ENCODE results near the gene TEX19. TPM values are rescaled to one million over a fixed set of nuclear protein-coding genes. Genes with fewer than 3 reads are reported as not detected.

Gene TEX19
- total and polyA plus RNA-seq, 2 experiments from 2014 or later = 0.10 to 0.66 TPM

GRCh38 chr17:82354804-82355308 is 4.2 kb upstream of the TEX19 start:
- H3K4me3 Mint-ChIP-seq = no peak overlapping the region
- H3K36me3 Mint-ChIP-seq (ENCODE audit: low read depth) = no peaks in the 10 kb centered on the region
- Histone ChIP-seq H3K36me3 (ENCODE audit: insufficient read depth) (no peaks in the 10 kb centered on the region), H3K79me2 (replicated peaks; ENCODE audit: insufficient read depth) (no peaks in the 10 kb centered on the region), H4K20me1 (replicated peaks; ENCODE audit: insufficient read depth) (no peaks in the 10 kb centered on the region), H2AFZ (no peak overlapping the region), H3K4me3 (no peak overlapping the region), H3K27ac (ENCODE audit: low read depth) (no peak overlapping the region), H3K4me2 (no peak overlapping the region), H3K4me1 (ENCODE audit: insufficient read depth) (no peaks in the 10 kb centered on the region), H3K9me2 (ENCODE audit: insufficient read depth) (no peaks in the 10 kb centered on the region), H3K27me3 (ENCODE audit: insufficient read depth) (no peaks in the 10 kb centered on the region), H3F3A (replicated peaks; ENCODE audit: low read depth) (no peaks in the 10 kb centered on the region)
- H3K27ac Mint-ChIP-seq = no peak overlapping the region
- H3K27me3 Mint-ChIP-seq (ENCODE audit: insufficient read depth, low read depth, poor library complexity) = peaks cover 17% of the 10 kb centered on the region
- ATAC-seq (no peak), DNase-seq (ENCODE audit: low spot score) (no peak)
- peaks cover 12% of the 10 kb centered on the region for H3K4me1 Mint-ChIP-seq
- TF ChIP-seq EZH2 (IDR thresholded peaks at IDR 0.05; ENCODE audit: low read depth, unreplicated experiment) (no peak), POLR2AphosphoS5 (IDR thresholded peaks at IDR 0.05; ENCODE audit: low read depth) (no peak), CREB1 (CRISPR knock-in tag; IDR thresholded peaks at IDR 0.05; ENCODE audit: low read depth) (no peak), STAT1 (IDR thresholded peaks at IDR 0.05; ENCODE audit: unreplicated experiment) (no peak), NANOG (IDR thresholded peaks at IDR 0.05; ENCODE audit: borderline replicate concordance) (no peak), ZNF331 (CRISPR knock-in tag; IDR thresholded peaks at IDR 0.05; ENCODE audit: low read depth) (no peak), JUNB (IDR thresholded peaks at IDR 0.05; ENCODE audit: unreplicated experiment) (no peak), ZNF462 (CRISPR knock-in tag; IDR thresholded peaks at IDR 0.05) (no peak)
- TF ChIP-seq, protein P1, sequence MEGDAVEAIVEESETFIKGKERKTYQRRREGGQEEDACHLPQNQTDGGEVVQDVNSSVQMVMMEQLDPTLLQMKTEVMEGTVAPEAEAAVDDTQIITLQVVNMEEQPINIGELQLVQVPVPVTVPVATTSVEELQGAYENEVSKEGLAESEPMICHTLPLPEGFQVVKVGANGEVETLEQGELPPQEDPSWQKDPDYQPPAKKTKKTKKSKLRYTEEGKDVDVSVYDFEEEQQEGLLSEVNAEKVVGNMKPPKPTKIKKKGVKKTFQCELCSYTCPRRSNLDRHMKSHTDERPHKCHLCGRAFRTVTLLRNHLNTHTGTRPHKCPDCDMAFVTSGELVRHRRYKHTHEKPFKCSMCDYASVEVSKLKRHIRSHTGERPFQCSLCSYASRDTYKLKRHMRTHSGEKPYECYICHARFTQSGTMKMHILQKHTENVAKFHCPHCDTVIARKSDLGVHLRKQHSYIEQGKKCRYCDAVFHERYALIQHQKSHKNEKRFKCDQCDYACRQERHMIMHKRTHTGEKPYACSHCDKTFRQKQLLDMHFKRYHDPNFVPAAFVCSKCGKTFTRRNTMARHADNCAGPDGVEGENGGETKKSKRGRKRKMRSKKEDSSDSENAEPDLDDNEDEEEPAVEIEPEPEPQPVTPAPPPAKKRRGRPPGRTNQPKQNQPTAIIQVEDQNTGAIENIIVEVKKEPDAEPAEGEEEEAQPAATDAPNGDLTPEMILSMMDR (conservative IDR thresholded peaks at IDR 0.05; ENCODE audit: low read depth in 2 of 2) = no peak
- TF ChIP-seq, protein P2, sequence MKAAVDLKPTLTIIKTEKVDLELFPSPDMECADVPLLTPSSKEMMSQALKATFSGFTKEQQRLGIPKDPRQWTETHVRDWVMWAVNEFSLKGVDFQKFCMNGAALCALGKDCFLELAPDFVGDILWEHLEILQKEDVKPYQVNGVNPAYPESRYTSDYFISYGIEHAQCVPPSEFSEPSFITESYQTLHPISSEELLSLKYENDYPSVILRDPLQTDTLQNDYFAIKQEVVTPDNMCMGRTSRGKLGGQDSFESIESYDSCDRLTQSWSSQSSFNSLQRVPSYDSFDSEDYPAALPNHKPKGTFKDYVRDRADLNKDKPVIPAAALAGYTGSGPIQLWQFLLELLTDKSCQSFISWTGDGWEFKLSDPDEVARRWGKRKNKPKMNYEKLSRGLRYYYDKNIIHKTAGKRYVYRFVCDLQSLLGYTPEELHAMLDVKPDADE (IDR thresholded peaks at IDR 0.05) = no peak
- TF ChIP-seq, protein P3, sequence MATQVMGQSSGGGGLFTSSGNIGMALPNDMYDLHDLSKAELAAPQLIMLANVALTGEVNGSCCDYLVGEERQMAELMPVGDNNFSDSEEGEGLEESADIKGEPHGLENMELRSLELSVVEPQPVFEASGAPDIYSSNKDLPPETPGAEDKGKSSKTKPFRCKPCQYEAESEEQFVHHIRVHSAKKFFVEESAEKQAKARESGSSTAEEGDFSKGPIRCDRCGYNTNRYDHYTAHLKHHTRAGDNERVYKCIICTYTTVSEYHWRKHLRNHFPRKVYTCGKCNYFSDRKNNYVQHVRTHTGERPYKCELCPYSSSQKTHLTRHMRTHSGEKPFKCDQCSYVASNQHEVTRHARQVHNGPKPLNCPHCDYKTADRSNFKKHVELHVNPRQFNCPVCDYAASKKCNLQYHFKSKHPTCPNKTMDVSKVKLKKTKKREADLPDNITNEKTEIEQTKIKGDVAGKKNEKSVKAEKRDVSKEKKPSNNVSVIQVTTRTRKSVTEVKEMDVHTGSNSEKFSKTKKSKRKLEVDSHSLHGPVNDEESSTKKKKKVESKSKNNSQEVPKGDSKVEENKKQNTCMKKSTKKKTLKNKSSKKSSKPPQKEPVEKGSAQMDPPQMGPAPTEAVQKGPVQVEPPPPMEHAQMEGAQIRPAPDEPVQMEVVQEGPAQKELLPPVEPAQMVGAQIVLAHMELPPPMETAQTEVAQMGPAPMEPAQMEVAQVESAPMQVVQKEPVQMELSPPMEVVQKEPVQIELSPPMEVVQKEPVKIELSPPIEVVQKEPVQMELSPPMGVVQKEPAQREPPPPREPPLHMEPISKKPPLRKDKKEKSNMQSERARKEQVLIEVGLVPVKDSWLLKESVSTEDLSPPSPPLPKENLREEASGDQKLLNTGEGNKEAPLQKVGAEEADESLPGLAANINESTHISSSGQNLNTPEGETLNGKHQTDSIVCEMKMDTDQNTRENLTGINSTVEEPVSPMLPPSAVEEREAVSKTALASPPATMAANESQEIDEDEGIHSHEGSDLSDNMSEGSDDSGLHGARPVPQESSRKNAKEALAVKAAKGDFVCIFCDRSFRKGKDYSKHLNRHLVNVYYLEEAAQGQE (IDR thresholded peaks at IDR 0.05; ENCODE audit: unreplicated experiment) = no peak
- H3K9me3 Mint-ChIP-seq = no peaks in the 10 kb centered on the region

Measured in GM23338 (cell line).